Brain pericyte (primary cell): ENCODE data around the gene COX19.
"Not testable (repeated sequence)": the region's sequence is repeated elsewhere in the genome, so short reads cannot be mapped to it uniquely, and the experiment has no call there.

Experiments used
- DNase-seq: peaks from one replicate; pipeline ENCODE4 v3.0.0-alpha.2; 2012; ENCODE audit warnings: low read depth, low spot score

COX19 gene

DNA sequence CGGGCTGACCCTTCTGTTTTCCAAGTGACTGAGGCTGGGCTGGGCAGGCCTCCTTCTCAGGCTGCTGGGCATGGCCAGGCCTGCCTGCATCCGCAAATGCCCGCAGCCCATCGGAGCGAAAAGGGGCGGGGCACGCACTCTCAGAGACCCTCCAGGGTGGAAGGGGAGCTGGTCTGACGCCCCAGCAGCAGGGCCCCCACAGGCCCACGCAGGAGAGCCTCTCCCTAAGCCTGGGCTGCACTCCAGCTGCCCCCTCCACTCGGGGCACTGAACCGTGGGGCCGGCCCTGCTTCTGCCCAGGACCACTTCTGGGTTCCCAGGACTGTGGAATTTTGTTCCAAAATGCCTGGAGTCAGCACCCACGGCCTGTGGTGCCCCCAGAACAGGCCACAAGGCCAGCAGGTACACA, 30.2 kb downstream of the COX19 start:
- no peak for DNase-seq

DNA sequence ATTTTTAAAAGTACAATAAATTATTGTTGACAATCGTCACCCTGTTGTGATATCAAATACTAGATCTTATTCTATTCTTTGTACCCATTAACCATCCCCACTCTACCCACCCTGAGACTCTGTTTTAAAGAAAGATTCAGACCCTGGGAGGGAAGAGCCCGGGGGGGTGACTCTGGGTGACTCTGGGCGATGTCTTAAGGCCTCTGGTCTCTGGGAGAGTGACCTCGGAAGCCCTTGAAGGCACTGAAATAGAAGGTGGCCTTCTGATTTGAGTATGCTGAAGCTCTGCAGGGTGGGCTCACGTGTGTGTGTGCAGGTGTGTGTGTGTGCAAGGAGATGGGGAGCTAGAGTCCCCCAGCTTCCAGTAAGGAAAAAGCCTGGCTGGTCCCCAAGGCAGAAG, 30.6 kb downstream of the COX19 start:
- DNase-seq, result no peak

DNA sequence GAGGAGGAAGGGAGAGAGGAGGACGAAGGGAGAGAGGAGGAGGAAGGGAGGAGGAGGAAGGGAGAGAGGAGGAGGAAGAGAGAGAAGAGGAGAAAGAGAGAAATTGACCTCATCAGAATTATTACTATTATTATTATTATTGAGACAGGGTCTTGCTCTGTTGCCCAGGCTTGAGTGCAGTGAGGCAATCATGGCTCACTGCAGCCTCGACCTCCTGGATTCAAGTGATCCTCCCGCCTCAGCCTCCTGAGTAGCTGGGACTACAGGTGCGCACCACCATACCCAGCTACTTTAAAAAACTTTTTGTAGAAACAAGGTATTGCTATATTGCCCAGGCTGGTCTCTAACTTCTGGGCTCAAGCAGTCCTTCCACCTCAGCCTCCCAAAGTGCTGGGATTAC, 31.6 kb downstream of the COX19 start:
- DNase-seq, result not testable (repeated sequence)

DNA sequence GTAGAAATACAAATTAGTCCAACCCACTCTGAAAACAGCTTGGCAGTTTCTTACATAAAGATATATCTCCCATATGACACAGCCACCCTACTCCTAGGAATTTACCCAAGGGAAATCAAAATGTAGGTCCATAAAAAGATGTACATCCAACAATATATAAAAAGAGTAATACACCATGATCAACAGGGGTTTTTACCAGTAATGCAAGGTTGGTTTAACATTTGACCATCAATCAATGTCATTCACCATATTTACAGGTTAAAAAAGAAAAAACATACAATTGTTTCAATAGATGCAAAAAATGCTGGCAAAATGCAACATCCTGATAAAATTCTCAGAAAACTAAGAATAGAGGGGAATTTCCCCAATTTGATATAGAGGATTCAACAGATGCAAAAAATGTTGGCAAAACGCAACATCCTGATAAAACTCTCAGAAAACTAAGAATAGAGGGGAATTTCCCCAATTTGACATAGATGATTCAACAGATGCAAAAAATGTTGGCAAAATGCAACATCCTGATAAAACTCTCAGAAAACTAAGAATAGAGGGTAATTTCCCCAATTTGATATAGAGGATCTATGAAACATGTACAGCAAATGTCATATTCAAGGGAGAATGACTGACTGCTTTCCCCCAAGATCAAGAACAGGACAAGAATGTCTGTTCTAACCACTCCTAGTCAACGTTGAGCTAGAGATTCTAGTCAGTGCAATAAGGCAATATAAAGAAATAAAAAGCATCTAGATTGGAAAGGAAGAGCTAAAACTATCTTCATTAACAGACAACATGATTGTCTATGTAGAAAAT, 34.5 kb downstream of the COX19 start:
- DNase-seq, result no peak

DNA sequence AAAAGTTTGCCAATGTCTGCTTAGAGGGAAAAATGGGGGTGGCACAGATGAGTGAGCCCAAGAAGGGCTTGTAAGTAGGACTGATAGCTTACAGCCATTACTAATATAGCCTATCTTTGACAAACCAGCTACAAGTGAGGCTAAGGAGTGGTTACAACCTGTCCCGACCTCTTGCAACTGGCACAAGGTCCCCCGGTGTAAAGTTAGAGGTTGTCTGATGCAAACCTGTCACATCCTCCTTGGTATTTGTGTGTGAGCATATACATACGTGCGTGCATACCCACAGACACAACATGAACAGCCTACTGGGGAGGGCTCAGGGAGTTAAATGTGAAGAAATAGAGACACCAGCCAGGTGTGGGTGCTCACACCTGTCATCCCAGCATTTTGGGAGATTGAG, 35.5 kb downstream of the COX19 start:
- DNase-seq, result no peak

DNA sequence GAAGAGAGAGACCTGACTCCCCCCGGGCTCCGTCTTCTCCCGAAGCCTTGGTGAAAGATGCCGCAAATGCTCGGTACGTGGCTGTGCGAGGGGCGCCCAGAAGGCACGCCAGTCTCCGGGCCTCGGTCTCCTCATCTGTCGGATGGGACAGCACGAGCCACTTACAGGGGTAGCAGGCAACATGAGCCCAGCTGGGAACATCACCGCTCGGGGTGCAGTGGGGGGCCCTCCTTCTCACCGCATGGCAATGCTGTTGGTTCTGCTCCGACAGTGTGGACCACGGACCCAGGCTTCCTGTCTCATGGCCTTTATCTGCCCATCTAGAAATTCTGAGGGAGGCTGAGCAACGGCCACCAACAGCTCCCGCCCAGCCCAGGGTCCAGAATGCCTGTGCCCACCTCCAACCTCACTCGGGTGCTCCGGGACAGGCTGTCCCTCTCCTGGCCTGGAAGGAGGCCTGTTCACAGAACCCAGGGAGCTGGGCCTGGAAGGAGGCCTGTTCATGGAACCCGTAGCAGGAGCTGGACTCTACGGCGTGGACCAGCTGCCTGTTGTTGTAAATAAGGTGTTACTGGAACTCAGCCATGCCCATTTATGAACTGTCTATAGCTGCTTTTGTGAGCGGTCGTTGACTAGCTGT, 36.7 kb downstream of the COX19 start:
- no peak for DNase-seq

DNA sequence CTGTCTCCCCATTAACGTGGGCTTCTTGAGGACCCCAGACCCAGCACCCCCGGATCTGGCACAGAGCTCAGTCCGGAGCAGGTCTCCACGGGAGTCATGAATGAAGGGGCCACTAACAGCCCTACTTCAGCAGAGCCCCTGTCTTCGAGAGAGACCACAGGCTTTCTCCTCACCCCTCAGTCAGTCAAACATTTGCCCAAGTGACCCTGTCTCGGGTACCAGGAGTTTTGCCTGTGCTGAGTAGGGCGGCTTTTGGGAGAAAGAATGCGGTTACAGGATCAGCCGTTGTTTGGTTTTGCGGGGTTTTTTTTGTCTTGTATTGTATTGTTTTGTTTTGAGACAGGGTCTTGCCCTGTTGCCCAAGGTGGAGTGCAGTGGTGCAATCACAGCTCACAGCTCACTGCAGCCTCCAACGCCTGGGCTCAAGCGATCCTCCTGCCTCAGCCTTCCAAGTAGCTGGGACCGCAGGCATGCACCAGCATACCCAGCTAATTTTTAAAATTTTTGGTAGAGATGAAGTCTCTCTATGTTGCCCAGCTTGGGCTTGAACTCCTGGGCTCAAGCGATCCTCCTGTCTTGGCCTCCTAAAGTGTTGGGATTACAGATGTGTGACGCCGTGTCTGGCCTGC, 37.4 kb downstream of the COX19 start:
- no peak for DNase-seq

DNA sequence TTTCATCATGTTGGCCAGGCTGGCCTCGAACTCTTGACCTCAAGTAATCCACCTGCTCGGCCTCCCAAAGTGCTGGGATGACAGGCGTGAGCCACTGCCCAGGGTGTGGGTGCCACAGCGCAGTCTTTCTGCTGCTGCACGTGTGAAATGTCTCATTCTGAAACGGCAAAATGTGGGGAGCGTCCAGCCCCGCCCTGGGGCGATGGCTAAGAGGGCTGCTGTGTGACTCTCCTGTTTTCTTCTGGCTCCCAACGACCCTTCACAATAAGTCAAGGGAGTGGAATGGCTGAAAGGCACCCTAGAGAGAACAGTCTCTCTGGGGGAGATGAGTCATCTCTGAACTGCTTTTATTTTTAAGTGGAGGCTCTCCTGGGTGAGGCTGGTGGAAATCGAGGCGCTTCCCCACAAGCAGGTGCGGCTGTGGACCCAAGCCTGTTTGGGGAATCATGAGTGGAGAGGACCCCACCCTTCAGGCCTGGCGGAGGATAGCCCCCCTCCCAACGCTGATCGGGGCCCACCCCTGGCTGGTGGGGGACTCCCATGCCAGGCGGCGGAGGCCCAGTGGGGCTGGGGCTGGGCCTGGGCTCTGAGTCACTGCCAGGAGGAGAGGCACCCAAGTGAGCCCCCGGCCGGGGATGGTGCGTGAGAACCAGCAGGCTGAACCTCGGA, 38.8 kb downstream of the COX19 start:
- peak; percentile 39 for DNase-seq

DNA sequence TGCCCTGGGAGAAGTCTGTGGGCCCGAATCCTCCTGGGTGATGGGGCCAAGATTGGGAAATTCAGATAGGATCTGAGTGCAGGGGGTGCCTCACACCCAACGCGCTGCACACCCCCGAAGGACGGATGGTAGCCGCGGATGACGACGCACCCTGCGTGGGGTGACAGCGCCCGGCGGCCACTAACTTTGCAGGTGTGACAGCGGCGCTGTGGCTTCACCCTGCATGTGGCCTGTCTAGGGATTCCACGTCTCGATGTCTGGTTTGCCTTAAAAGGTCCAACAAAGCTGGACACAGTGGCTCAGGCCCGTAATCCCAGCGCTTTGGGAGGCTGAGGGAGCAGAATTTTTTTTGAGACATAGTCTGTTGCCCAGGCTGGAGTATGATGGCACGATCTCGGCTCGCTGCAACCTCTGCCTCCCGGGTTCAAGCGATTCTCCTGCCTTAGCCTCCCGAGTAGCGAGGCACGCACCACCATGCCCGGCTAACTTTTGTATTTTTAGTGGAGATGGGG, 39.4 kb downstream of the COX19 start:
- no peak for DNase-seq

DNA sequence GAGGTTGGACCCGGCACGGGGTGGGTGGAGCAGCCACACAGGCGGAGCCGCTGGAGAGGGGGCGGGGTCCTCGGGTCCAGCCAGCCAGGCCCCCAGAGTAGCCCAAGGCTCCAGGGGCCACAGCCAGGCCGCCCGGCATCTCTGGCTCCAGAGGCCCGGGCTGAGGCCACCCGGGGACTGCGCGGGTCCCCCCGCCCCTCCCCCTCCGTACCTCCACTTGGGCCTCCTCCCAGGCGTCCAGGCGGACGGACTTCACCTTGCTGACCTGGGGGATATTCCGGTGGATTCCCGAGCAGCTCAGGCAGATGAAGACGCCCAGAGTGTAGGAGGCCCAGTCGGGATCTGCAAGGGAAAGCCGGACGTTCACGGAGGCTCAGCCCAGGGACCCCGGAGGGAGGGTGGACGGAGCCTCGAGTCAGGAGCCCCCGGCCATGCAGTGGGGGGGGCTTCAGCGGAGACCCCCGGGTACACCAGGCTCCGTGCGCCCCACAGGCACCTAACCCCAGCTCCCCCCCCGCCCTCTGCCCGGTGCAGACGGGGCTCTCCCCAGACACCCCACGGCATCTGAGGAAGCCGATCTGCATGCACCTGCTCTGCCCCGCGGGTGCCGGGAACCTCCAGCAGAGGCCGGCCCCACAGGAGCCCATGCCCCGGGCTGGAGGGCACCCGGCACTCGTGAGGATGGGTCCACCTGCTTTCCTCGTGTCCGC, 40.0 kb downstream of the COX19 start:
- no peak for DNase-seq

DNA sequence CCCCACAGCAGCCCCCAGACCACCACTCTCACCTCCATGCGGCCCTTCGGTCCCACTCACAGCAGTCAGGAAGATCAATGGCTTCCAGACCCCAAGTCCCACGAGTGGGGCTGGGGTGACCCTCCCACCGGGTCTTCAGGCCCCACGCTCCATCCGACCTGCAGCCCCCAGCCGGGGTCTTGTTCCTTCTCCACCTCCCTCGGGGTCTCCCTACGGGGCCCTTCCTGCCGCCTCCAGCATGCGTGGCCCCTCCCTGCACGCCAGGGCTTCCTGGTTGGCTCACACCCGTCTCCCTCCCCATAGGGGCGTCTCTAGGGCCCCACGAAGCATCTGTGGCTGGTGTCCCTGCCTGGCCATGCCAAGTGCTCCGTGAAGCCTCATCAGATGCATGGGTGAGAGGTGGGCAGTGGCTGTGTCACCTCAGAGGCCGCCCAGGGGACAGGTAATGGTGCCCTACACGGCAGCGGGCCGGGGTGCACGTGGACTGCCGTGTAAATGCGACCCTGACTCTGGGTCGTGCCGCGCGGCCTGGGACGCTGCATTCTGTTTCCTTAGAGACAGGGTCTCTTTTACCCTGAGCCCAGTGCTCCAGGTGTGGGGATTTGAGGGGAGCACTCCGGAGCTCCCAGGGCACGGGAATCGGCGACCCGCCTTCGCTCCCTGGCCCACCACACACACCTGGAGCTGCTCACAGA, 40.7 kb downstream of the COX19 start:
- DNase-seq, result no peak

DNA sequence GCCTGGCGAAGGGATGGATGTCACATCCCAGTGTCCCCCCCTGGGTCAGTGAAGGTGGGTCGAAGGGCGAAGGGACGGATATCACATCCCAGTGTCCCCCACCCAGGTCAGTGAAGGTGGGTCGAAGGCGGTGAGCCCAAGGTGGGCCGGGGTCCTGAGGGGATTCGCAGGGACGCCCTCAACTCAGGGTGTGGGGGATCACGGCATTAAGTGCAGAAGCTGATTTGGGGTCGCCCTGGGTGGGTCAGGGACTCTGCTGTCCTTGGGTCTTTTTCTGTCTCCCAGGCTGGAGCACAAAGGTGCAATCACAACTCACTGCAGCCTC, 42.7 kb downstream of the COX19 start:
- DNase-seq, result no peak

DNA sequence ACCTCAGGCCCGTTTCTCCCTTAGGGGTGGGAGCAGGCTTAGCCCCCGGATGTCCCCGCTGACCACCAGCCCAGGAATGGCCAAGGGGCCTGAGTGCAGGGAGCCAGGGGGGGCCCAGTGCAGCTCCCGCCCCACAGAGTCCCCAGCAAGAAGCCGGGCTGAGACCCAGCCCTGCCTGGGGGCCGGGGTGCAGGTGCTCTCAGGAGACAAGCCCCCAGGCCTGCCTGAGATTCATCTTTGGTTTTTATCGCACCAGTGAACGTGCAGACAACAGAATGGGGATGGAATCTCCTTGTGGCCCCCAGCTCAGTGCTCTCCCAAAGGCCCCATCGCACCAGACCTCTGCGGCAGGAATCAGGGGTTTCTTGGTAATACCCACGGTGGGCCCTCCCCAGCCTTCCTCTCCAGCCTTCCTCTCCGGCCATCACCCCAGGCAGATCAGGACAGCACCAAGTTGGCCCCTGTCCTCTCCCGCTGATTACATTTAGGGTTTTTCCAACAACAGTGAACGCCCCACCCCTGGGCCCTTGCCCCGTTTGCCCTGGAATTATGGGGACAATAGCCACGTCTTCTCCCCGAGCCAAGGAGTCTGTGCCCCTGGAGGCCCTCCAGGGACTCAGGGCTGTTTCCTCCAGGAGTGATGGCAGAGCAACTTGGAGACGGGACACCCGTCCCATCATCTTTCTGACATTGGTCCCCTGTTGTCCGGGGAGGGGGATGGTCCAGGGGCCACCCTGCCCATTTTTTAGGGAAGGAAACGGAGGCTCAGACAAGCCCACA, 43.3 kb downstream of the COX19 start:
- DNase-seq, result no peak

DNA sequence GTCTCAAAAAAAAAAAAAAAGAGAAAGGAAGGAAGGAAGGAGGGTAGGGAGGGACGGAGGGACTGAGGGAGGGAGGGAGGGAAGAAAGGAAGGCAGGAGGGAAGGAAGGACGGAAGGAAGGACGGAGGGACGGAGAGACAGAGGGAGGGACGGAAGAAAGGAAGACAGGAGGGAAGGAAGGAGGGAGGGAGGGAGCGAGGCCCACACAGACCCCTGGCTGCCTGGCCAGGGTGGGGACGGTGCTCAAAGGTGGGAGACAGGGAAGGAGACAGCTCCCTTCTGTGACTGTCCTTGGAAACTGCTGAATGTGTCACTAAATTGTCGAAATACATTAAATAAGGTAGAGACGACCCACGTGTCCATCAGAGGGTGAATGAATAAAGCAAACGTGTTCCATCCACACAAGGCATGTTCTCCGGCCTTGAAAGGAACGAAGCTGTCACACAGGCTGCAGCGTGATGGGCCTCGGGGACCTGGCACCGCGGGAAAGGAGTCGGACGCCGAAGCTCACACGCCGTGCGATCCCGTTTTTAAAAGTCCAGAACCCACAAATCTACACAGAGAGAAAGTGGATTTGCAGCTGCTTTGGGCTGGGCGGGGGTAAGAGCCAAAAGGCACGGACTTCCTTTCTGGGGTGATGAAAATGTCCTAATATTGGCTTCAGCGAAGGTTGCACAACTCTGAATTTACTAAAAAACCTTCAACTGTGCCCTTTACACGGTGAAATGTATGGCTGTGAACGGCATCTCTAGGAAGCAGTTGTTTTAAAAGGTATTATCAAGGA, 44.2 kb downstream of the COX19 start:
- no peak for DNase-seq

DNA sequence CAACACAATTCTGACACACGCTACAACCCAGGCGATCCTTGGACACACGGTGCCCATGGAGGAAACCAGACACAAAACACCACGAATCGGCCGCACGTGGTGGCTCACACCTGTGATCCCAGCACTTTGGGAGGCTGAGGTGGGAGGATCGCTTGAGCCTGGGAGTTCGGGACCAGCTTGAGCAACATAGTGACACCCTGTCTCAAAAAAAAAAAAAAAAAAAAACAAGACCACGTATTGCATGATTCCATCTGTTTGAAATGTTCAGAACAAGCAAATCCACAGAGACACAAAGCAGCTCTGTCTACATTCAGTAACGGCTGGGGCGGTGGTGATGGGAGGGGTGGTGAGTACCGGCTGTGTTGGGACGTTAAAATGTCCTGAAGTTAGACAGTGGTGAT, 46.0 kb downstream of the COX19 start:
- DNase-seq, result no peak

DNA sequence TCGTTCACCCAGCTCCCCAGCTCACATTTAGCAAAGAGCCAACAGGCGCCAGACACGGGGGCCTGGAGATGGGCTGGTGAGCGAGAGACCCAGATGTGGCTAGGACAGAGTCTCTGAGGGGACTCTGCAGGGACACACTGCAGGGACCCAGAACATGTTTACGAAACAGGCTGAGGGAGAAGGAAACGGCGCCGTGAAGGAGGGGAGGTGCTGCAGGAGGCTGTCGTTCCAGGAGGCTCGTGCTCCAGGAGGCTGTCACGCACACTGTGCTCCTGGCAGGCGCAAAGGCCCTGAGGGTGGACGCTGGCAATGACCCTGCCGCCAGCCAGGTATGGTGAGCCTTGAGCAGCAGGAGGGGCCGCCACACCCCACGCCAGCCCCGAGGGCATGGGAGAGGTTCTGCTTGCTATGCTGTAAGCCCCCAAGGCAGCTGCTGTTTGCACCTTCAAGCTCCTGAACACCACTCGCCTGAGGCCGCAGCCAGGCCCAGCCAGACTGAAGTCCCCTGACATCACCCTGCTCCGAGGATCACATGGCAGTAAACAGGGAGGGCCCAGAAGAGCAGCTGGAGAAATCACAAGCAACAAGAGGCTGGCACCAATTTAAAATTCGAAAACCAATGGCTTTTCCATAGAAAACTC, 48.2 kb downstream of the COX19 start:
- no peak for DNase-seq

DNA sequence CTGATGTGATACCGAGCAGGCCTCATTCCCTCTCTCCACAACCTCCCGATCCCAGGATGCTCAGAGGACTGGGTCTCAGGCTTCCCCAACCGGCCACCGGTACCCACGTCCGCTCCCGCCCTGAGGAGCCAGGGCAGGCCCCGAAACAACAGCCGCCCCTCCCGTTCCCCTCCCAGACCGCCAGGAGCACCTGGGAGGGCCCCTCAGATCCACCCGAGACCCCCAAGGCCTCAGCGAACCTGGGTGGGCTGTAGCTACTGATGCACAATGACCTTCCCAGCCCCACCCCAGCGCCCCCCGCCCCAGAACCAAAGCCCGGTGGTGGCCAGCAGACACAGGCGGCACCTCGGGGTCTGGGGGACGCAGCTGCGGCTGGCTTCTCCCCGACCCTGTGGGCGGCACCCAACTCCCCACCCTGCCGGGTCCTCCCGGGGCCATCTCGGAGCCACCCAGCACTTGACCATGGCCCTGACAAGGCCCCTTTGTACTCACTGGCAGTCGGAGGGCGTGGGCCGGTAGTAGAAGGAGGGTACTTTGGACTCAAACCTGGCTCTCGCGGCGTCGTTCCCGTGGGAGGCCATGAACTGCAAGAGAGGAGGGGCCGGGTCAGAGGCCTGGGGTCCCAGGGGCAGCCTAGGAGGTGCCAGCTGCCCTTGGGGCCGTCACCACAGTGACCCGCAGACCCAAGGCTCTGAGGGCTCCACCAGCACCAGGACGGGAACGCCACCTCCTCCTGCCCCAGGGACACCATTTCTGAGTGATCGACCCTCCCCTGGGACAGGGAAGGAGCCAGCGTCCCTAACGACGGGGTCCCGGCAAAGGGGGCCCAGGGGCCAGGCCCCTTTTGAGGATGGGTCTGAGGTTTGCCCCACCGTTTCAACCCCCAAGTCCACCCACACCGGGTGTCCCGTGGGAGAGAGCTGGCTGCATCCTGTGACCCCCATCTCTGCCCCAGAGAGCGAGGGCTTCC, 49.0 kb downstream of the COX19 start:
- no peak for DNase-seq

DNA sequence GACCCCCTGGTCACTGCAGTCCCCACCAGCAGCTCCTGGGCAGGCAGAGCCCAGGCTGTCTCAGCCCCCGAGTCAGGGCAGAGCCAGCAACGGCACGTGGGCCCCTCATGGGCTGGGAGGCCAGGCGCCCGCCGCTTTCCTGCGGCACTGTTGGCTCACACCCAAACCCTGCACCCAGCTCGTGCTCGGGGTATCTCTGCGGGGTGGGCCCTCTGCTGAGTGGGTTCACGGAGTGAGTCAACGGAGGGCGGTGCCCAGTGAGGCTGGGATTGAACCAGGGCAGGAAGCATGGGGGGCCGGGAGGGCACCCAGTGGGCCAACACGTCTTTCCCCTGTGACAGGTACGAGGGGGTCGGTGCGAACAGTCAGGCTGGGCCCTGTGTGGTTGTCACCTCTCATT, 49.7 kb downstream of the COX19 start:
- DNase-seq, result no peak
